ENCODE data around the gene KCND1.
"Not testable (repeated sequence)": the region's sequence is repeated elsewhere in the genome, so short reads cannot be mapped to it uniquely, and the experiment has no call there.

KCND1 gene

GRCh38 chrX:48971249-48972219, at the start of gene KCND1:
KCND1 (minus strand) TSS chrX:48971844; CDS start chrX:48970271, 1,573 bp downstream.
- DNase-seq, result peak; percentile 47

- no peak for DNase-seq
Observed at GRCh38 chrX:49019599-49020249, 48.1 kb upstream of the KCND1 start.

- DNase-seq, result no peak
Observed at GRCh38 chrX:49019050-49019449, 47.4 kb upstream of the KCND1 start.

- no peak for DNase-seq
Observed at GRCh38 chrX:49003696-49004095, 32.1 kb upstream of the KCND1 start.

GRCh38 chrX:49002091-49002935, 30.7 kb upstream of the KCND1 start, which contains the start of gene GRIPAP1:
GRIPAP1 (minus strand) TSS chrX:49002264; CDS start chrX:49002229, 35 bp downstream.
- DNase-seq, result peak; percentile 91

GRCh38 chrX:49001521-49002090, 30.0 kb upstream of the KCND1 start:
- no peak for DNase-seq

GRCh38 chrX:49000636-49001035, 29.0 kb upstream of the KCND1 start:
- DNase-seq, result no peak

GRCh38 chrX:48999030-48999429, 27.4 kb upstream of the KCND1 start:
- no peak for DNase-seq

- DNase-seq, result no peak
Observed at GRCh38 chrX:48998391-48998790, 26.7 kb upstream of the KCND1 start.

GRCh38 chrX:48997865-48998264, 26.2 kb upstream of the KCND1 start:
- DNase-seq, result no peak

- DNase-seq, result no peak
Observed at GRCh38 chrX:48997455-48997854, 25.8 kb upstream of the KCND1 start.

GRCh38 chrX:48996969-48997368, 25.3 kb upstream of the KCND1 start:
- no peak for DNase-seq

GRCh38 chrX:48992341-48992740, 20.7 kb upstream of the KCND1 start:
- no peak for DNase-seq

- no peak for DNase-seq
Observed at GRCh38 chrX:48989483-48989882, 17.8 kb upstream of the KCND1 start.

- no peak for DNase-seq
Observed at GRCh38 chrX:48983896-48984295, 12.3 kb upstream of the KCND1 start.

- DNase-seq, result no peak
Observed at GRCh38 chrX:48983081-48983480, 11.4 kb upstream of the KCND1 start.

- no peak for DNase-seq
Observed at GRCh38 chrX:48981178-48981577, 9.5 kb upstream of the KCND1 start.

- DNase-seq, result not testable (repeated sequence)
Observed at GRCh38 chrX:48980341-48980740, 8.7 kb upstream of the KCND1 start.

- DNase-seq, result no peak
Observed at GRCh38 chrX:48978226-48978625, 6.6 kb upstream of the KCND1 start.

GRCh38 chrX:48976086-48976485, 4.4 kb upstream of the KCND1 start:
- DNase-seq, result no peak

- no peak for DNase-seq
Observed at GRCh38 chrX:48975541-48975940, 3.9 kb upstream of the KCND1 start.

- no peak for DNase-seq
Observed at GRCh38 chrX:48975041-48975440, 3.4 kb upstream of the KCND1 start.

GRCh38 chrX:48974574-48974973, 2.9 kb upstream of the KCND1 start:
- DNase-seq, result no peak
